Activated effector memory CD4-positive, alpha-beta T cell treated with Interleukin-2 at 50 U/mL for 16 hours (primary cell): ENCODE data around the gene PPP1R12C.
"Not testable (repeated sequence)": the region's sequence is repeated elsewhere in the genome, so short reads cannot be mapped to it uniquely, and the experiment has no call there.

ENCODE experiments used
- DNase-seq: peaks from one replicate; pipeline ENCODE4 v3.0.0-alpha.2; 2020

The PPP1R12C gene

GRCh38 chr19:55070466-55071128, 46.8 kb downstream of the PPP1R12C start:
- DNase-seq: no peak

GRCh38 chr19:55069865-55070197, 47.6 kb downstream of the PPP1R12C start:
- no peak for DNase-seq

- no peak for DNase-seq
These were observed 48.2 kb downstream of the PPP1R12C start for GRCh38 chr19:55068950-55069864.

GRCh38 chr19:55067869-55068268, 49.6 kb downstream of the PPP1R12C start:
- no peak for DNase-seq

GRCh38 chr19:55066107-55066709, 51.2 kb downstream of the PPP1R12C start:
- no peak for DNase-seq

GRCh38 chr19:55065516-55065915, 51.9 kb downstream of the PPP1R12C start:
- DNase-seq: not testable (repeated sequence)

GRCh38 chr19:55063492-55063843, 54.0 kb downstream of the PPP1R12C start:
- no peak for DNase-seq

GRCh38 chr19:55062735-55063491, 54.5 kb downstream of the PPP1R12C start, which contains the start of gene RDH13:
Gene RDH13, minus strand, starts transcription at chr19:55063148. Its CDS starts 116 bp downstream, at chr19:55063032.
- peak; percentile 93 for DNase-seq

GRCh38 chr19:55060287-55060686, 57.1 kb downstream of the PPP1R12C start:
- DNase-seq: not testable (repeated sequence)

- DNase-seq: no peak
These were observed 58.4 kb downstream of the PPP1R12C start for GRCh38 chr19:55058781-55059610.

- no peak for DNase-seq
These were observed 60.6 kb downstream of the PPP1R12C start for GRCh38 chr19:55056827-55057226.

- no peak for DNase-seq
These were observed 63.7 kb downstream of the PPP1R12C start for GRCh38 chr19:55053735-55054134.

- DNase-seq: no peak
These were observed 66.5 kb downstream of the PPP1R12C start for GRCh38 chr19:55050749-55051532.

- DNase-seq: no peak
These were observed 69.0 kb downstream of the PPP1R12C start for GRCh38 chr19:55048446-55048845.

- no peak for DNase-seq
These were observed 69.5 kb downstream of the PPP1R12C start for GRCh38 chr19:55047951-55048350.

- no peak for DNase-seq
These were observed 70.3 kb downstream of the PPP1R12C start for GRCh38 chr19:55046975-55047622.

- no peak for DNase-seq
These were observed 72.4 kb downstream of the PPP1R12C start for GRCh38 chr19:55044771-55045716.

GRCh38 chr19:55044286-55044685, 73.2 kb downstream of the PPP1R12C start:
- no peak for DNase-seq

GRCh38 chr19:55042688-55043087, 74.7 kb downstream of the PPP1R12C start:
- no peak for DNase-seq

GRCh38 chr19:55042344-55042678, 75.1 kb downstream of the PPP1R12C start:
- no peak for DNase-seq
